Mesothelial cell of epicardium (in vitro differentiated cells): ENCODE data around the gene DUSP2. TPM values are rescaled to one million over a fixed set of nuclear protein-coding genes. Genes with fewer than 3 reads are reported as not detected.

Experiments
- DNase-seq, 2 experiments: peaks; one replicate each; pipeline ENCODE4 v3.0.0; 2021; ENCODE audit warnings: low spot score in 2 of 2; ENCODE audit not compliant: unreplicated experiment in 2 of 2
- H3K27ac Mint-ChIP-seq: 2 replicates; pipeline ENCODE4 v1.8.0; 2021; ENCODE audit warnings: mixed read lengths
- H3K27me3 Mint-ChIP-seq: 2 replicates; pipeline ENCODE4 v1.8.0; 2021; ENCODE audit warnings: low read depth, mixed read lengths
- H3K36me3 Mint-ChIP-seq: 2 replicates; pipeline ENCODE4 v1.8.0; 2021; ENCODE audit warnings: mixed read lengths
- H3K4me1 Mint-ChIP-seq: 2 replicates; pipeline ENCODE4 v1.8.0; 2021; ENCODE audit warnings: mixed read lengths
- H3K4me3 Mint-ChIP-seq: 2 replicates; pipeline ENCODE4 v1.8.0; 2021; ENCODE audit warnings: mild to moderate bottlenecking, moderate library complexity, mixed read lengths
- H3K9me3 Mint-ChIP-seq: 2 replicates; pipeline ENCODE4 v1.8.0; 2021; ENCODE audit warnings: mixed read lengths
- total RNA-seq: library from RNA; stranded (reverse); gene quantifications from 3 replicates; pipeline ENCODE4 v1.2.1, GENCODE V29; 2021
- TF ChIP-seq, protein P1 (sequence below): fragments of 200-600 bp; sonication (generic); IDR thresholded peaks from one replicate; pipeline ENCODE4 v1.5.0; 2021; ENCODE audit warnings: antibody characterized with exemption; ENCODE audit not compliant: unreplicated experiment

DUSP2 gene
- total RNA-seq, 1 donor from 2014 or later = 42.7 TPM

DNA sequence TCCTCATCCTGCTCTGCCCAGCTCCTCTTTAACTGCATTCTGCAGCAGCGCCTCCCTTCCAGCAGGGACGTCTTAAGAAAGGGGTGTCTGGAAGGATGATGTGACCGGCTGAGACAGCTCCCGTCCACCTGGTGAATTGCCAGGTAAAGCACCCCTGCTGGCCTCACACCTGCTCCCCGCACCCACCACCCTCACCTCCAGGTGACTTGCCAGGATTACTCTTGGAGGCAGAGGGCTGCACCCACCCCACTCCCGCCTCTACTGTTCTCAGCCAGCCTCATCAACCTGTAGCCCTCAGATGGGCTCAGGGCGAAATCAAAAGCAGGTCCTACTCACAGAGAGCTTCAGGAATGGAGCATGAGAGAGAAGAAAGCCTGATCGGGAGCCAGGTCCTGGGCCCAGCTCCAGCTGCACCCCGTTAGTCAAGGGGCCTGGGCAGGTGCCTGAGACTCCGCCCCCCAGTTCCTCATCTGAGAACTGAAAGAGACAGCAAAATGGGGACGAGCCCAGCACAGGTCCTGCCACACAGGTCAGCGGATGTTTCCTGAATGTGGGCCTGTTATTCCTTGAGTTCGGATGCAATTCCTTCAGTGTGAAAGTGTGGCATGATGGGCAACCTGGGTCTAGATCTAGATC is 34.5 kb downstream of the DUSP2 start:
- peak in 1 of 2 experiments; percentile 15 for DNase-seq
- H3K4me3 Mint-ChIP-seq = no peak overlapping the region
- H3K36me3 Mint-ChIP-seq = no peaks in the 10 kb centered on the region
- peaks cover 24% of the 10 kb centered on the region for H3K27me3 Mint-ChIP-seq
- TF ChIP-seq, protein P1, sequence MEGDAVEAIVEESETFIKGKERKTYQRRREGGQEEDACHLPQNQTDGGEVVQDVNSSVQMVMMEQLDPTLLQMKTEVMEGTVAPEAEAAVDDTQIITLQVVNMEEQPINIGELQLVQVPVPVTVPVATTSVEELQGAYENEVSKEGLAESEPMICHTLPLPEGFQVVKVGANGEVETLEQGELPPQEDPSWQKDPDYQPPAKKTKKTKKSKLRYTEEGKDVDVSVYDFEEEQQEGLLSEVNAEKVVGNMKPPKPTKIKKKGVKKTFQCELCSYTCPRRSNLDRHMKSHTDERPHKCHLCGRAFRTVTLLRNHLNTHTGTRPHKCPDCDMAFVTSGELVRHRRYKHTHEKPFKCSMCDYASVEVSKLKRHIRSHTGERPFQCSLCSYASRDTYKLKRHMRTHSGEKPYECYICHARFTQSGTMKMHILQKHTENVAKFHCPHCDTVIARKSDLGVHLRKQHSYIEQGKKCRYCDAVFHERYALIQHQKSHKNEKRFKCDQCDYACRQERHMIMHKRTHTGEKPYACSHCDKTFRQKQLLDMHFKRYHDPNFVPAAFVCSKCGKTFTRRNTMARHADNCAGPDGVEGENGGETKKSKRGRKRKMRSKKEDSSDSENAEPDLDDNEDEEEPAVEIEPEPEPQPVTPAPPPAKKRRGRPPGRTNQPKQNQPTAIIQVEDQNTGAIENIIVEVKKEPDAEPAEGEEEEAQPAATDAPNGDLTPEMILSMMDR = no peak
- H3K9me3 Mint-ChIP-seq = no peaks in the 10 kb centered on the region
- no peak overlapping the region for H3K27ac Mint-ChIP-seq
- peaks cover 7% of the 10 kb centered on the region for H3K4me1 Mint-ChIP-seq

GRCh38 chr2:96109931-96110511 is 35.2 kb downstream of the DUSP2 start:
- Mint-ChIP-seq H3K27me3 (peaks cover 17% of the 10 kb centered on the region), H3K4me1 (peaks cover 6% of the 10 kb centered on the region), H3K36me3 (no peaks in the 10 kb centered on the region), H3K4me3 (no peak overlapping the region), H3K27ac (no peak overlapping the region), H3K9me3 (peaks cover 6% of the 10 kb centered on the region)
- peak in 1 of 2 experiments; percentile 9 for DNase-seq
- TF ChIP-seq, protein P1 = no peak

GRCh38 chr2:96109361-96109680 is 35.9 kb downstream of the DUSP2 start:
- no peaks in the 10 kb centered on the region for H3K36me3 Mint-ChIP-seq
- peaks cover 7% of the 10 kb centered on the region for H3K9me3 Mint-ChIP-seq
- peaks cover 6% of the 10 kb centered on the region for H3K4me1 Mint-ChIP-seq
- no peak overlapping the region for H3K4me3 Mint-ChIP-seq
- DNase-seq = peak in 1 of 2 experiments; percentile 10
- TF ChIP-seq, protein P1 = no peak
- no peak overlapping the region for H3K27ac Mint-ChIP-seq
- peaks cover 11% of the 10 kb centered on the region for H3K27me3 Mint-ChIP-seq

GRCh38 chr2:96108541-96109360 is 36.5 kb downstream of the DUSP2 start:
- Mint-ChIP-seq H3K4me1 (peaks cover 6% of the 10 kb centered on the region), H3K4me3 (no peak overlapping the region), H3K27me3 (peaks cover 7% of the 10 kb centered on the region), H3K9me3 (peaks cover 7% of the 10 kb centered on the region), H3K36me3 (no peaks in the 10 kb centered on the region), H3K27ac (no peak overlapping the region)
- TF ChIP-seq, protein P1 = no peak
- peak in 1 of 2 experiments; percentile 4 for DNase-seq

GRCh38 chr2:96108151-96108540 is 37.1 kb downstream of the DUSP2 start:
- Mint-ChIP-seq H3K9me3 (peaks cover 7% of the 10 kb centered on the region), H3K4me3 (no peak overlapping the region), H3K4me1 (peaks cover 7% of the 10 kb centered on the region), H3K27ac (no peak overlapping the region), H3K27me3 (peaks cover 3% of the 10 kb centered on the region), H3K36me3 (no peaks in the 10 kb centered on the region)
- TF ChIP-seq, protein P1 = no peak
- DNase-seq = no peak
